Stomach (tissue), 9 donors: Measurements from ENCODE around the gene TICRR. TPM values are rescaled to one million over a fixed set of nuclear protein-coding genes. Genes with fewer than 3 reads are reported as not detected.

ENCODE experiments used
- DNase-seq, 2 donors: peaks; one replicate each; pipeline versions ENCODE4 v3.0.0 to v3.0.0-alpha.2; 2013 to 2019
- H3K27ac ChIP-seq, 5 donors: fragments of 200-600 bp in 4 of 5; sonication (generic) in 4 of 5; one replicate each; pipeline ENCODE4 v1.5.1; 2013 to 2019; ENCODE audit warnings: mild to moderate bottlenecking in 1 of 5, moderate library complexity in 1 of 5
- H3K27me3 ChIP-seq, 3 donors: fragments of 200-600 bp; sonication (generic); one replicate each; pipeline ENCODE4 v1.5.1; 2017 to 2019; ENCODE audit warnings: mixed run types in 1 of 3
- H3K36me3 ChIP-seq, 4 donors: fragments of 200-600 bp; sonication (generic); 1 replicate in 3 of 4; 2 replicates in 1 of 4; pipeline ENCODE4 v1.5.1; 2016 to 2019
- H3K4me1 ChIP-seq, 4 donors: fragments of 200-600 bp; sonication (generic); one replicate each; pipeline ENCODE4 v1.5.1; 2016 to 2019
- H3K4me3 ChIP-seq, 4 donors: fragments of 200-600 bp; sonication (generic) in 3 of 4; one replicate each; pipeline ENCODE4 v1.5.1; 2016 to 2019; ENCODE audit warnings: mild to moderate bottlenecking in 1 of 4
- H3K9me3 ChIP-seq, 4 donors: fragments of 200-600 bp; sonication (generic); one replicate each; pipeline ENCODE4 v1.5.1; 2016 to 2019
- EP300 ChIP-seq: sonication (generic); formaldehyde crosslinking; IDR thresholded peaks from one replicate; pipeline ENCODE4 v1.6.1; 2017; ENCODE audit warnings: antibody characterized with exemption
- POLR2A ChIP-seq, 4 donors: fragments of 450-650 bp; IDR thresholded peaks; one replicate each; pipeline ENCODE4 v1.6.1; 2016; ENCODE audit warnings: antibody characterized with exemption in 4 of 4, control low read depth in 2 of 4, mild to moderate bottlenecking in 1 of 4, moderate library complexity in 1 of 4
- POLR2AphosphoS5 ChIP-seq, 3 donors: sonication (generic); formaldehyde crosslinking; IDR thresholded peaks; one replicate each; pipeline ENCODE4 v1.6.1; 2016; ENCODE audit warnings: antibody characterized with exemption in 3 of 3
- WGBS, 5 donors: extraction: QIAGEN DNeasy Blood & Tissue Kit in 3 of 5; methylation state at CpG; one replicate each; pipeline versions ENCODE4 v1.1.5 to v1.1.7; 2013 to 2018; 5-methylcytosine and 5-hydroxymethylcytosine counted together
- intact Hi-C: fragments of 100-400 bp; cut with DNase I; formaldehyde crosslinking; loops from one replicate; pipeline ENCODE4 v1.15.1; 2023; ENCODE audit warnings: low total_unique reads
- polyA plus RNA-seq, 3 donors: library from polyadenylated mRNA; stranded (reverse); fragments of 200-250 nt; gene quantifications; one replicate each; pipeline ENCODE4 v1.2.3, GENCODE V29; 2013
- total RNA-seq, 5 donors: library from RNA; depleted of rRNA; stranded (reverse); fragments of >200 nt; gene quantifications; one replicate each; pipeline versions ENCODE4 v1.1.0 to v1.2.3, GENCODE V29; 2014 to 2016
- TF ChIP-seq, protein P1 (sequence below), 7 experiments: fragments of 450-650 bp in 4 of 7; fragments of 200-600 bp in 3 of 7; sonication (generic) in 3 of 7; IDR thresholded peaks; one replicate each; pipeline ENCODE4 v1.5.1; 2016 to 2019; ENCODE audit warnings: antibody characterized with exemption in 7 of 7, control low read depth in 2 of 7, mild to moderate bottlenecking in 1 of 7
- donor health status: healthy with polysubstance abuse.
- donor health status: Bipolar disorder and iron deficiency.
- donor health status: healthy.

The TICRR gene
- total and polyA plus RNA-seq, 8 donors: 0.15 to 3.5 (median 1.4) TPM

DNA sequence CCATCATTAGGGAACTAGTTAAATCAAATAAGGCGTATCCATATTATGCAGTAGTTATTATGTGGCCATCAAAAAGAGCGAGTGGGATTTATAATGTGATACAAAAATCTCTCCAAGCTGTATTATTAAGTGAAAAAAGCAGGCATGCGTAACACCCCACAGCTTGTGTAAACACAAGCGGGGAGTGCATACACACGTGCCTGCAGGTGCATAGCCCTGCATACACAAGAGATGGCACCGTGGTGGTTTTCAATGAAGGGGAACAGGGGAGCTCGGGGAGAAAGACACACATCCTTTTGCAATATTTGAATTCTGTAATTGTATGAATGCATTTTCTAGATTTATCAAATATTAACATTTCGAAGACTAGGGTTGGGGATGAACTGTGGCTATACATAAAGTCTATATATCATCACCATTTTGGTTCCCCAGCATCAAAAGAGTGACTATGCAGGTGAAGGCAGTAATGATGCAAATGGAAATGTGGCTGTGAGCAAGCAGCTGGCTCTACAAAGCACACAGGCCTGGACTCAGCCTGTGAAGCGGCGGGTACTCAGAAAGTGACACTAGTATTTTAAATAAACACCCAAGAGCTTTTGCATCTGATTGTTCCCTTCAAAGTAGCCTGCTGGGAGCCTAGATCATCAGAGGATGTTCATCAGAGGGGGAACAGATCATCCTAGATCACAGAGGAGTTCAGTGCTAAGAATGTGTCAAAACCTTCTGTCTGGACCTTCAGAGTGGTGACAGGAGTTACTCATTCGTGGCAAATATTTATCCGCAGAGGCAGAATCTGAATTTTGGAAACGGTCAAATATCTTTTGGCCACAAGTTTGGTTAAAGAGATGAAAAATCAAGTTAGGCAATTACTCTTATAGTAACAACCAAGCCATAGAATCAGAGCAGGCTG, 89.4 kb downstream of the TICRR start:
- peaks cover 13 to 30% (median 22%) of the 10 kb centered on the region in 4 donors for H3K4me1 ChIP-seq
- intact Hi-C loops: no loop called here
- WGBS, 5 donors: 77 to 79% (median 77%) methylated on average over 13 of the region's 13 CpGs
- TF ChIP-seq EP300 (no peak), POLR2AphosphoS5 (IDR thresholded peaks at IDR 0.05) (no peak)
- TF ChIP-seq, protein P1, sequence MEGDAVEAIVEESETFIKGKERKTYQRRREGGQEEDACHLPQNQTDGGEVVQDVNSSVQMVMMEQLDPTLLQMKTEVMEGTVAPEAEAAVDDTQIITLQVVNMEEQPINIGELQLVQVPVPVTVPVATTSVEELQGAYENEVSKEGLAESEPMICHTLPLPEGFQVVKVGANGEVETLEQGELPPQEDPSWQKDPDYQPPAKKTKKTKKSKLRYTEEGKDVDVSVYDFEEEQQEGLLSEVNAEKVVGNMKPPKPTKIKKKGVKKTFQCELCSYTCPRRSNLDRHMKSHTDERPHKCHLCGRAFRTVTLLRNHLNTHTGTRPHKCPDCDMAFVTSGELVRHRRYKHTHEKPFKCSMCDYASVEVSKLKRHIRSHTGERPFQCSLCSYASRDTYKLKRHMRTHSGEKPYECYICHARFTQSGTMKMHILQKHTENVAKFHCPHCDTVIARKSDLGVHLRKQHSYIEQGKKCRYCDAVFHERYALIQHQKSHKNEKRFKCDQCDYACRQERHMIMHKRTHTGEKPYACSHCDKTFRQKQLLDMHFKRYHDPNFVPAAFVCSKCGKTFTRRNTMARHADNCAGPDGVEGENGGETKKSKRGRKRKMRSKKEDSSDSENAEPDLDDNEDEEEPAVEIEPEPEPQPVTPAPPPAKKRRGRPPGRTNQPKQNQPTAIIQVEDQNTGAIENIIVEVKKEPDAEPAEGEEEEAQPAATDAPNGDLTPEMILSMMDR (IDR thresholded peaks at IDR 0.05): no peak
- DNase-seq: no peak
- peak overlapping the region; percentile 43 to 51 (median 46) for H3K4me3 ChIP-seq
- H3K27ac ChIP-seq: peak overlapping the region in 4 of 5 donors; percentile 76 to 89 (median 80)
- peaks cover 0 to 9% (median 0%) of the 10 kb centered on the region in 3 donors for H3K27me3 ChIP-seq
- no peaks in the 10 kb centered on the region for H3K9me3 ChIP-seq
- no peaks in the 10 kb centered on the region for H3K36me3 ChIP-seq

DNA sequence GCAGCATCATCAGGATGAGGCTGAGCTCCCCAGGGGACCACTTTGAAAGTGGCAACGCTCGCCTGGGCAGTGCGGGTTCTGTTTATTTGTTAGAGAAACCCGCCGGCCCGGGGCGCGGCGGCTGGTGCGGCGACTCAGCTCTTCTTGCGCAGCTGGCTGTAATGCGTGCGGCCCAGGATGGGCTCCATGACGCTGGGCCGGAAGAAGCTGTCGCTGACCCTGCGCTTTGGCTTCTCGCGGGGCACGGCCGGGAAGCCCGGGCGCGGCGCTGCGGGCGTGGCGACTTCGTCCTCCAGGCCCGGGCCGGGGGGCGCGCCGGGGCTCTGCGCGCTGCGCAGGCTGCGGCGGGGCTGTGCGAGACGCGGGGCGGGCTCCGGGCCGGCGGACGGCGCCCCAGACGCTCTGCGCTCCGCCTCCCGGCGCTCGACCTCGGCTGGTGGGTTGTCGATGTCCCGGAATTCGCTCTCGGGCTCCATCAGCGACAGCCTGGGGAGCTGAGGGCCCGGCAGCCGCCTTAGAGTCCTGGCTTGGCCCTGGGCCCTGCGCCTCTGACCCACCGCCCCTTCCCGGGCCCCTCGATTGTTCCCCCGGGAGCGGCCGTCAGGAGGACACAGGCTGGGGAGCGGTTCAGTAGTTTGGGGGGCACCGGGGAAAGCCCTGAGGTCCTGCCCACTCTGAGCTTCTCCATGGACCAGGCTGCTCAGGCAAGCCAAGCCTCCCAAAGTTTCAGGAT, 90.3 kb downstream of the TICRR start:
- 1 to 4% (median 4%) methylated on average over 23 to 72 of the region's 72 CpGs for WGBS, 5 donors
- peaks cover 0 to 9% (median 0%) of the 10 kb centered on the region in 3 donors for H3K27me3 ChIP-seq
- H3K36me3 ChIP-seq: no peaks in the 10 kb centered on the region
- no peaks in the 10 kb centered on the region for H3K9me3 ChIP-seq
- peaks cover 13 to 30% (median 22%) of the 10 kb centered on the region in 4 donors for H3K4me1 ChIP-seq
- peak overlapping the region; percentile 43 to 51 (median 46) for H3K4me3 ChIP-seq
- TF ChIP-seq POLR2AphosphoS5 (IDR thresholded peaks at IDR 0.05) (no peak), EP300 (no peak), POLR2A (IDR thresholded peaks at IDR 0.05) (no peak)
- TF ChIP-seq, protein P1 (IDR thresholded peaks at IDR 0.05): no peak
- H3K27ac ChIP-seq: peak overlapping the region; percentile 67 to 89 (median 78)
- intact Hi-C loops: no loop called here
- peak; percentile 57 to 89 for DNase-seq

DNA sequence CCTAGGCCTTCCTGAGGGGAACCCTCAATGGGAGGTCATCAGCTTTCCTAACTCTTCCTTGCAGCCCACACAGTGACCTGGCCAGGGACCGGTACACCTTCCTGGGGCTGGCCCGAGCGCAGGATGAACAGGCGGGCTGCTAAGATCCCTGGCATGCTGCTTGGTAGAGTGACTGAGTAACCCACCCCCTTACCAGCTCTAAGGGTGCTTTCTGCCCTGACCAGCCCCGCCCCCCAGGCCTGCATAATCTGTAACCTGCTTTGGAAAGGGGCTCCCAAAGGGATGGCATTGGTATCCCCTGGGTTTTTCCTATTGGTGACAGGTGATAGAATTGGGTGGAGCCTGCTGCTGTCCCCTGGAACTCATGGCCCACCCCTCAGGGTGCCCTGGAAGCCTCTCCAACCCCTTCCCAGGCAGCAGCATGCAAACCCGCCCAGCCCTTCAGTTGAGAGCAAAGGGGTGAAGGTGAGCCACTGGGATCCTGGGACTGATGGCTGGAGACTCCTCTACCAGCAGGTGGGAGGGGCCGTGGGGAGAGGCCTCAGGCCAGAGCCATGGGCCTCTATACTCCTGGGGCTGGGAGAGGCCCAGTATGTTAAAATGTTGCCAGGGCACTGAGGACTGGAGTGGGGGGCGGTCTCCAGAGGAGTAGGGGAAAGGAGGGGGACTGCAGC, 91.1 kb downstream of the TICRR start:
- Histone ChIP-seq H3K4me1 (peaks cover 13 to 30% (median 22%) of the 10 kb centered on the region in 4 donors), H3K36me3 (no peaks in the 10 kb centered on the region), H3K9me3 (no peaks in the 10 kb centered on the region), H3K4me3 (peak overlapping the region in 3 of 4 donors; percentile 44 to 51 (median 47)), H3K27me3 (peaks cover 0 to 9% (median 0%) of the 10 kb centered on the region in 3 donors), H3K27ac (peak overlapping the region in 4 of 5 donors; percentile 76 to 89 (median 80))
- no peak for DNase-seq
- WGBS, 5 donors: 90 to 95% (median 94%) methylated on average over 7 to 8 of the region's 8 CpGs
- intact Hi-C loops: no loop called here
- no peak for TF ChIP-seq EP300
- TF ChIP-seq POLR2AphosphoS5 (IDR thresholded peaks at IDR 0.05): no peak
- TF ChIP-seq, protein P1 (IDR thresholded peaks at IDR 0.05): no peak
- no peak for TF ChIP-seq POLR2A (IDR thresholded peaks at IDR 0.05)
